ENCODE results near the gene PTPRH.

GRCh38 chr19:55250262-55251036 is 41.1 kb upstream of the PTPRH start:
- TF ChIP-seq CTCF (IDR thresholded peaks at IDR 0.05) = no peak
- no peak for TF ChIP-seq EP300 (IDR thresholded peaks at IDR 0.05)
- TF ChIP-seq POLR2A (IDR thresholded peaks at IDR 0.05; ENCODE audit: low read depth) = no peak
